ENCODE measurements around the gene MEIKIN. TPM values are rescaled to one million over a fixed set of nuclear protein-coding genes. Genes with fewer than 3 reads are reported as not detected.

Gene MEIKIN
- total RNA-seq, 2 donors from 2014 or later, result 5.6 TPM; not detected in 1

DNA sequence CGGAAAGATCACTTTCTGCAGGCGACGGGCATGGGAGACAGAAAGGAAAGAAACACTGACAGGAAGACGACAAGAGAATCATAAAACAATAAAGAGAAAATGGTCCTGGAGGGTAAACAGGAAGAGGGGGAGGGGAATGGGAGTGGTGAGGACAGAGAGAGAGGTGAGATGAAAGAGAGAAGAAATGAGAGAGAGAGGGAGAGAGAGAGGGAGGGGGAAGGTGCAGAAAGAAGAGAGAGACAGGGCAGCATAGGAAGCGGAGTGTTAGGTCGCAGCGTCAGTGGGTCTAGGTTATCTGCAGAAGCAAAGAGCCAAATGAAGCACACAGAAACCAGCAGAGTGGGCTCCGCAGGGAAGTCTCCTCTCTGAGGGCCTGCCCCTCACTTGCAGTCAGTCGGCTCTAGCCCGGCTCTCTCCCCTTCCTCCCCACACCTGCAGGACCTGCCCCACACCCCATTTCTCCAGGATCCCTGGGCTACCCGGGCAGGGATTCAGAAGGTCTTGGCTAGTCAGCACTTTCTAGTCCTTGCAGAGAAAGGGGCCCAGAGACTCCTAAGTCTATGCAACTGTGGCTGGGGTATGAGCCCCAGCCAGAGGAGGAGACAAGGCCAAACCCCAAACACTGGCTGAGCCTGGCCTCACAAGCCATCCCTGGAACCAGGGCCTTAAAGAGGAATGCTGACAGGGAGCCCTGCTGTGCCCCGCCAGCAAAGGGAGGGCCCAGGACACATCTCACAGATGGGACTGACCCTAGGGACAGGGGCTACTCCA lies 29.7 kb upstream of the MEIKIN start:
- Histone ChIP-seq H3K9me3 (no peaks in the 10 kb centered on the region), H3K36me3 (no peaks in the 10 kb centered on the region), H3K4me1 (replicated peaks) (no peaks in the 10 kb centered on the region), H3K4me3 (no peak overlapping the region), H3K27me3 (replicated peaks; ENCODE audit: insufficient read depth) (no peaks in the 10 kb centered on the region), H3K27ac (no peak overlapping the region)
- intact Hi-C loops (cut with DNase I), result no loop called here
- DNase-seq (ENCODE audit: low spot score), result no peak
- WGBS, result 51% methylated on average over 12 of the region's 12 CpGs
- TF ChIP-seq POLR2A (IDR thresholded peaks at IDR 0.05) (no peak), POLR2AphosphoS5 (IDR thresholded peaks at IDR 0.05) (no peak)
- TF ChIP-seq, protein P1, sequence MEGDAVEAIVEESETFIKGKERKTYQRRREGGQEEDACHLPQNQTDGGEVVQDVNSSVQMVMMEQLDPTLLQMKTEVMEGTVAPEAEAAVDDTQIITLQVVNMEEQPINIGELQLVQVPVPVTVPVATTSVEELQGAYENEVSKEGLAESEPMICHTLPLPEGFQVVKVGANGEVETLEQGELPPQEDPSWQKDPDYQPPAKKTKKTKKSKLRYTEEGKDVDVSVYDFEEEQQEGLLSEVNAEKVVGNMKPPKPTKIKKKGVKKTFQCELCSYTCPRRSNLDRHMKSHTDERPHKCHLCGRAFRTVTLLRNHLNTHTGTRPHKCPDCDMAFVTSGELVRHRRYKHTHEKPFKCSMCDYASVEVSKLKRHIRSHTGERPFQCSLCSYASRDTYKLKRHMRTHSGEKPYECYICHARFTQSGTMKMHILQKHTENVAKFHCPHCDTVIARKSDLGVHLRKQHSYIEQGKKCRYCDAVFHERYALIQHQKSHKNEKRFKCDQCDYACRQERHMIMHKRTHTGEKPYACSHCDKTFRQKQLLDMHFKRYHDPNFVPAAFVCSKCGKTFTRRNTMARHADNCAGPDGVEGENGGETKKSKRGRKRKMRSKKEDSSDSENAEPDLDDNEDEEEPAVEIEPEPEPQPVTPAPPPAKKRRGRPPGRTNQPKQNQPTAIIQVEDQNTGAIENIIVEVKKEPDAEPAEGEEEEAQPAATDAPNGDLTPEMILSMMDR (IDR thresholded peaks at IDR 0.05), result no peak

DNA sequence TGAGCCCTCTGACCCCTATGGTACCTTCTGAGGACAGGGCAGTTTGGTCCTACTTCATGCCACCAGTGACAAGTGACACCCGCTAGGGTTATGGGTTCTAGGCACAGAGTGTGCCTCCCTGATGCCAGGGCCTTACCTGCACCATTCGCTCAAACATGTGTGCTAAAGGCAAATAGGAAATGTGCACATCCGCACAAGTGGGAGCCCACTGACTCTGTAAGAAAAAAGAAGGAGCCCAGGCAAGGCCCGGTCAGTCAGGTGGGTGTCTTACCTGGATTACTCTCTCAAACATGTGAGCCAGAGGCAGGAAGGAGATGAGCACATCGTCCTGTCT lies 29.1 kb upstream of the MEIKIN start:
- TF ChIP-seq POLR2AphosphoS5 (IDR thresholded peaks at IDR 0.05), result no peak
- TF ChIP-seq, protein P1 (IDR thresholded peaks at IDR 0.05), result no peak
- no peak for TF ChIP-seq POLR2A (IDR thresholded peaks at IDR 0.05)
- Histone ChIP-seq H3K4me1 (replicated peaks) (no peaks in the 10 kb centered on the region), H3K27ac (no peak overlapping the region), H3K4me3 (no peak overlapping the region), H3K9me3 (no peaks in the 10 kb centered on the region), H3K36me3 (no peaks in the 10 kb centered on the region), H3K27me3 (replicated peaks; ENCODE audit: insufficient read depth) (no peaks in the 10 kb centered on the region)
- WGBS, result 57% methylated on average over 5 of the region's 5 CpGs
- intact Hi-C loops (cut with DNase I), result no loop called here
- DNase-seq (ENCODE audit: low spot score), result no peak

DNA sequence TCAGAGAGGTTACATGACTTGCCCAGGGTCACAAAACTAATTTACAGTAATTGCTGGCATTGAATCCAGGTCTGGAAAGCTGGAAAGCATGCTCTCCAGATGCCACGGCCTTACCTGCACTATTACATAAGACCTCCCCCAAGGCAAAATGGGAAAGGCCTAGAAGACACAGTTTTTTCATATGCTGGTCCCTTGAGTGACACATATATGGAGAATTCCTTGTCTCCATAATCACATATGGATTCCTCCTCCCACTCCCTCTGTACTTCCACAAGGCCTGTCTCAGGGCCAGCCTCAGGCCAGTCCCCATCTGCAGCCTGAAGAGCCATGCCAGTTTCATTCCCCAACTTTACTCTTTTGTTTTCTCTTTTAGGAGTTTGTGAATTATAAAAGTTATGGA lies 28.6 kb upstream of the MEIKIN start:
- TF ChIP-seq POLR2A (IDR thresholded peaks at IDR 0.05) (no peak), POLR2AphosphoS5 (IDR thresholded peaks at IDR 0.05) (no peak)
- TF ChIP-seq, protein P1 (IDR thresholded peaks at IDR 0.05), result no peak
- no peak overlapping the region for H3K27ac ChIP-seq
- 94% methylated on average over 1 of the region's 1 CpG for whole genome bisulfite sequencing
- H3K9me3 ChIP-seq, result no peaks in the 10 kb centered on the region
- no peak for DNase-seq (ENCODE audit: low spot score)
- intact Hi-C loops (cut with DNase I), result no loop called here
- no peak overlapping the region for H3K4me3 ChIP-seq
- no peaks in the 10 kb centered on the region for H3K36me3 ChIP-seq
- H3K4me1 ChIP-seq (replicated peaks), result no peaks in the 10 kb centered on the region
- no peaks in the 10 kb centered on the region for H3K27me3 ChIP-seq (replicated peaks; ENCODE audit: insufficient read depth)

DNA sequence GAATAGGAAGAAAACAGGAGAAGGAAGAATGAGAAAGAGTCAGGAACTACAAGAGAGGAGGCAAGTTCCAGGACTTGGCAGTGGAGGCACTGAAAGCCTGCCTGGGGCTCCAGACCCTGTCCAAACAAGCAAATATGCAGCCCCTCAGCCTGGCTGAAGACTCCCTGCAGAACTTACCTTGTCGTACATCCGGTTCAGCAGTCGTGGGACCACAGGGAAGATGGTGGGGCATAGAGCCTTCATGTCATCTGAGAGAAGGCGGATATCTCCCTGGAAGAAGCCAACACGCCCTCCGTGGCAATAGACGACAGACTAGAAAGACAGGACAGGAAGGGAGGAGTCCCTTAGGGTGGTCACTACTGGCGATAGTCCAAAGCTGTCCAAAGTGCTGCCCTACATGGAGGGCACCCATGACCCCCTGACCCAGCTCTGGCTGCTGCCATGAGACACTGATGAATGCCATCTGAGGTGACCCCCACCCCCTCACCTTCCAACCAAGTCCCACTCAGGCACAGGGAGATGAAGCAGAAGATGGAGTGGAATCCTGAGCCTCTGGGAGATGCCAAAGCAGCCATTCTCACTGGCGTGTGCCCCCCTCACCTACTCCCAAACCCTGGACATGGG lies 27.7 kb upstream of the MEIKIN start:
- intact Hi-C loops (cut with DNase I), result no loop called here
- H3K4me3 ChIP-seq, result no peak overlapping the region
- TF ChIP-seq, protein P1 (IDR thresholded peaks at IDR 0.05), result no peak
- WGBS, result 91% methylated on average over 9 of the region's 9 CpGs
- no peaks in the 10 kb centered on the region for H3K27me3 ChIP-seq (replicated peaks; ENCODE audit: insufficient read depth)
- DNase-seq (ENCODE audit: low spot score), result no peak
- H3K9me3 ChIP-seq, result no peaks in the 10 kb centered on the region
- H3K27ac ChIP-seq, result no peak overlapping the region
- no peaks in the 10 kb centered on the region for H3K36me3 ChIP-seq
- no peaks in the 10 kb centered on the region for H3K4me1 ChIP-seq (replicated peaks)

DNA sequence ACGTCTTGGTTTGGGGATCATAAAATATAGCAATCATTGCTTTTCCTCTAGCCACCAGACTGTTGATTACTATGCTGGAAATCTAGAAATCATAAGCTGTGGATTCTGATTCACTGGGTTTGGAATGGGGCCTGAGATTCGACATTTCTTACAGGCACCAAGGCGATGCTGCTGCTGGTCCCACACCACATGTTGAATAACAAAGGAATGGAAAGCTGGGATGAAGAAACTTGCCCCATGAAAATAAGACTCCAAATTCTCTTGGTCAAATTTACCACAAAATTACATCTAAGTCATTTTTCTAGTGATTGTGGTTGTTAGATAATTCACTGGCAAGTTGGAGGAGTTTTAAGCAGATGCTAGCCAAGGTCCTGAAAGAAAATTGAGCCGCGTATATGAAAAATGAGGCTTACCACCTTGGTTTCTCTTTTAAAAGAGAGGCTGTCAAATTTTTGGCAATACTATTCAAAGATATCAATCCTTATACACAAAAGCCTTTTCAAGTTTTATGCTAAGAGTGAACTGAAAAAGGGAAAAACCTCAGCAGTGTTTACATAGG lies 23.0 kb upstream of the MEIKIN start:
- Histone ChIP-seq H3K27ac (no peak overlapping the region), H3K4me3 (no peak overlapping the region), H3K36me3 (no peaks in the 10 kb centered on the region), H3K4me1 (replicated peaks) (no peaks in the 10 kb centered on the region), H3K27me3 (replicated peaks; ENCODE audit: insufficient read depth) (no peaks in the 10 kb centered on the region), H3K9me3 (no peaks in the 10 kb centered on the region)
- DNase-seq (ENCODE audit: low spot score), result no peak
- TF ChIP-seq POLR2A (IDR thresholded peaks at IDR 0.05) (no peak), POLR2AphosphoS5 (IDR thresholded peaks at IDR 0.05) (no peak)
- TF ChIP-seq, protein P1 (IDR thresholded peaks at IDR 0.05), result no peak
- WGBS, result 76% methylated on average over 5 of the region's 5 CpGs
- intact Hi-C loops (cut with DNase I), result no loop called here
